ENCODE results near the gene LKAAEAR1. TPM values are rescaled to one million over a fixed set of nuclear protein-coding genes. Genes with fewer than 3 reads are reported as not detected.

Gene LKAAEAR1
- total and polyA plus RNA-seq, 2 experiments from 2014 or later, result 1.8 TPM; not detected in 1

- Histone ChIP-seq H3K27me3 (ENCODE audit: insufficient read depth) (no peaks in the 10 kb centered on the region), H3K79me2 (replicated peaks; ENCODE audit: insufficient read depth) (no peaks in the 10 kb centered on the region), H3K27ac (ENCODE audit: low read depth) (no peak overlapping the region), H3K4me3 (peak overlapping the region; percentile 85), H3K9me2 (ENCODE audit: insufficient read depth) (no peaks in the 10 kb centered on the region), H2AFZ (0 out of 2 replicates have a peak overlapping the region, but pooled peaks have one; percentile 28), H3K4me1 (ENCODE audit: insufficient read depth) (peaks cover 17% of the 10 kb centered on the region; the same call in 1 of the 2 replicates), H3F3A (replicated peaks; ENCODE audit: low read depth) (peaks cover 6% of the 10 kb centered on the region; the same call in 1 of the 2 replicates), H4K20me1 (replicated peaks; ENCODE audit: insufficient read depth) (no peaks in the 10 kb centered on the region), H3K36me3 (ENCODE audit: insufficient read depth) (no peaks in the 10 kb centered on the region), H3K4me2 (peak overlapping the region; percentile 85)
- Mint-ChIP-seq H3K9me3 (no peaks in the 10 kb centered on the region), H3K36me3 (ENCODE audit: low read depth) (no peaks in the 10 kb centered on the region), H3K4me1 (peaks cover 34% of the 10 kb centered on the region), H3K4me3 (peak overlapping the region; percentile 82), H3K27ac (no peak overlapping the region), H3K27me3 (ENCODE audit: insufficient read depth, low read depth, poor library complexity) (peaks cover 17% of the 10 kb centered on the region)
- ATAC-seq, result peak; percentile 20
- no peak for TF ChIP-seq EZH2 (IDR thresholded peaks at IDR 0.05; ENCODE audit: low read depth, unreplicated experiment)
- TF ChIP-seq STAT1 (IDR thresholded peaks at IDR 0.05; ENCODE audit: unreplicated experiment), result no peak
- TF ChIP-seq ZNF331 (CRISPR knock-in tag; IDR thresholded peaks at IDR 0.05; ENCODE audit: low read depth), result no peak
- TF ChIP-seq CREB1 (CRISPR knock-in tag; IDR thresholded peaks at IDR 0.05; ENCODE audit: low read depth), result no peak
- TF ChIP-seq, protein P1, sequence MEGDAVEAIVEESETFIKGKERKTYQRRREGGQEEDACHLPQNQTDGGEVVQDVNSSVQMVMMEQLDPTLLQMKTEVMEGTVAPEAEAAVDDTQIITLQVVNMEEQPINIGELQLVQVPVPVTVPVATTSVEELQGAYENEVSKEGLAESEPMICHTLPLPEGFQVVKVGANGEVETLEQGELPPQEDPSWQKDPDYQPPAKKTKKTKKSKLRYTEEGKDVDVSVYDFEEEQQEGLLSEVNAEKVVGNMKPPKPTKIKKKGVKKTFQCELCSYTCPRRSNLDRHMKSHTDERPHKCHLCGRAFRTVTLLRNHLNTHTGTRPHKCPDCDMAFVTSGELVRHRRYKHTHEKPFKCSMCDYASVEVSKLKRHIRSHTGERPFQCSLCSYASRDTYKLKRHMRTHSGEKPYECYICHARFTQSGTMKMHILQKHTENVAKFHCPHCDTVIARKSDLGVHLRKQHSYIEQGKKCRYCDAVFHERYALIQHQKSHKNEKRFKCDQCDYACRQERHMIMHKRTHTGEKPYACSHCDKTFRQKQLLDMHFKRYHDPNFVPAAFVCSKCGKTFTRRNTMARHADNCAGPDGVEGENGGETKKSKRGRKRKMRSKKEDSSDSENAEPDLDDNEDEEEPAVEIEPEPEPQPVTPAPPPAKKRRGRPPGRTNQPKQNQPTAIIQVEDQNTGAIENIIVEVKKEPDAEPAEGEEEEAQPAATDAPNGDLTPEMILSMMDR (conservative IDR thresholded peaks at IDR 0.05; ENCODE audit: low read depth in 2 of 2), result no peak
- no peak for TF ChIP-seq JUNB (IDR thresholded peaks at IDR 0.05; ENCODE audit: unreplicated experiment)
- no peak for TF ChIP-seq EZH2phosphoT487 (IDR thresholded peaks at IDR 0.05; ENCODE audit: unreplicated experiment)
- TF ChIP-seq ZNF114 (CRISPR knock-in tag; IDR thresholded peaks at IDR 0.05), result no peak
- DNase-seq (ENCODE audit: low spot score), result peak; percentile 57
Observed at GRCh38 chr20:64063389-64064144, 20.6 kb downstream of the LKAAEAR1 start.

DNA sequence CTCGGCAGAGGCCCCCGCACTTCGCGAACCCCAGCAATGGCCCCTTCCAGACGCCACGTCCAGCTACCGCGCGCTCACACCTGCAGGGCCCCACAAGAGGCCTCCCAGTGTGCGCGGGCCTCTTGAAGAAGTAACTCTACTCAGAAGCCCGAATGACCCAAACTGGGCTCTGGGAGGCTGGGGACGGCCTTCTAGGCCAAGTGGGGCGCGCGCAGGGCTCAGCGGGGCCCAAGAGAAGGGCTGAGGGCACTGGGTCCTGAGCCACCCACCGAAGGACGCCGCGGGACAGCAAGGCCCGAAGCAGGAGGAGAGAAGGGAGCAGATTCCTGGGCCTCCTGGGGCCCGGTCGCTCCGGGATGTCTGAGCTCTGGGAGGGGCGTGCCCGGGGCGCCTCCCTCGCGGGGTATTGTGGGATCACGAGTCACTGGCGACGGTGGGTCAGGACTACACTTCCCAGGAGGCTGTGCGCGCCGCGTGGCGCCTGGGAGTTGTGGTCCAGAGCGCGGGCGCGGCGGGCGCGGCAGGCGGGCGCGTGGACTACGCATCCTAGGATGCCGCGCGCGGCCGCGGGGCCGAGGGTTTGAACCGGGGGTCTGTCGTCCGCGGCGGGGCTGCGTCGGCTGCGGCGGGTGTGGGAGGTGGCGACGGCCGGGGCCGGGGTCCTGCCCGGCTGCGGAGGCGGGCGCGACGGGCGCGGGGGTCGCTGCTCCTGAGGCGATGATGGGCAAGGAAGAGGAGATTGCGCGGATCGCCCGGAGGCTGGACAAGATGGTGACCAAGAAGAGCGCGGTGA, 21.4 kb downstream of the LKAAEAR1 start, which contains the start of gene TCEA2:
Gene TCEA2 (plus strand): TSS at position 603 of the 793 bp plus-strand sequence. CDS start 115 bp downstream, at position 718.
- Histone ChIP-seq H3K27me3 (ENCODE audit: insufficient read depth) (no peaks in the 10 kb centered on the region), H3K4me2 (peak within 1 kb of the TSS; percentile 90), H3K4me1 (ENCODE audit: insufficient read depth) (peaks cover 17% of the 10 kb centered on the region; the same call in 1 of the 2 replicates), H3K27ac (ENCODE audit: low read depth) (no peak within 1 kb of the TSS), H3K4me3 (peak within 1 kb of the TSS; percentile 85), H3K9me2 (ENCODE audit: insufficient read depth) (no peaks in the 10 kb centered on the region), H3K79me2 (replicated peaks; ENCODE audit: insufficient read depth) (no peaks in the 10 kb centered on the region), H2AFZ (peak within 1 kb of the TSS; percentile 97), H3F3A (replicated peaks; ENCODE audit: low read depth) (peaks cover 6% of the 10 kb centered on the region; the same call in 1 of the 2 replicates), H3K36me3 (ENCODE audit: insufficient read depth) (no peaks in the 10 kb centered on the region), H4K20me1 (replicated peaks; ENCODE audit: insufficient read depth) (no peaks in the 10 kb centered on the region)
- Mint-ChIP-seq H3K27me3 (ENCODE audit: insufficient read depth, low read depth, poor library complexity) (peaks cover 14% of the 10 kb centered on the region), H3K4me1 (peaks cover 36% of the 10 kb centered on the region), H3K4me3 (peak within 1 kb of the TSS; percentile 82), H3K27ac (no peak within 1 kb of the TSS), H3K9me3 (no peaks in the 10 kb centered on the region), H3K36me3 (ENCODE audit: low read depth) (no peaks in the 10 kb centered on the region)
- ATAC-seq (peak; percentile 81), DNase-seq (ENCODE audit: low spot score) (peak; percentile 97)
- TF ChIP-seq EZH2 (IDR thresholded peaks at IDR 0.05; ENCODE audit: low read depth, unreplicated experiment), result no peak
- TF ChIP-seq CREB1 (CRISPR knock-in tag; IDR thresholded peaks at IDR 0.05; ENCODE audit: low read depth), result peak; percentile 79
- TF ChIP-seq ETS1 (IDR thresholded peaks at IDR 0.05), result peak; percentile 99
- TF ChIP-seq POLR2AphosphoS5 (IDR thresholded peaks at IDR 0.05; ENCODE audit: low read depth), result peak; percentile 78
